A549 (cell line): ENCODE data around the gene LRRC8E.
"Not testable (repeated sequence)": the region's sequence is repeated elsewhere in the genome, so short reads cannot be mapped to it uniquely, and the experiment has no call there.

ENCODE experiments used
- EP300 ChIP-seq, 2 experiments: fragments of >200 bp; sonication (Bioruptor Twin); formaldehyde crosslinking; IDR thresholded peaks; 2 replicates in 1 of 2; 3 replicates in 1 of 2; pipeline ENCODE4 v1.6.1; 2016 to 2017
- MAFK ChIP-seq: fragments of 450-650 bp; IDR thresholded peaks from 2 replicates; pipeline ENCODE4 v1.6.1; 2014; ENCODE audit not compliant: partially characterized antibody
- POLR2A ChIP-seq: IDR thresholded peaks from 2 replicates; pipeline ENCODE4 v1.6.1; 2012; ENCODE audit warnings: mild to moderate bottlenecking, low read length
- POLR2AphosphoS2 ChIP-seq: conservative IDR thresholded peaks from 2 replicates; pipeline ENCODE4 v1.6.1; 2012; ENCODE audit warnings: low read length, improper control_type of control experiment, inconsistent platforms
- RAD21 ChIP-seq, 2 experiments: fragments of >200 bp in 1 of 2; sonication (Bioruptor Twin) in 1 of 2; formaldehyde crosslinking in 1 of 2; IDR thresholded peaks in 1 of 2; conservative IDR thresholded peaks in 1 of 2; 2 replicates in 1 of 2; 3 replicates in 1 of 2; pipeline ENCODE4 v1.6.1; 2012 to 2018; ENCODE audit warnings: inconsistent platforms in 1 of 2
- TF ChIP-seq, protein P1 (sequence below): fragments of >200 bp; sonication (Bioruptor Twin); formaldehyde crosslinking; IDR thresholded peaks from 3 replicates; pipeline ENCODE4 v1.5.1; 2016

DNA sequence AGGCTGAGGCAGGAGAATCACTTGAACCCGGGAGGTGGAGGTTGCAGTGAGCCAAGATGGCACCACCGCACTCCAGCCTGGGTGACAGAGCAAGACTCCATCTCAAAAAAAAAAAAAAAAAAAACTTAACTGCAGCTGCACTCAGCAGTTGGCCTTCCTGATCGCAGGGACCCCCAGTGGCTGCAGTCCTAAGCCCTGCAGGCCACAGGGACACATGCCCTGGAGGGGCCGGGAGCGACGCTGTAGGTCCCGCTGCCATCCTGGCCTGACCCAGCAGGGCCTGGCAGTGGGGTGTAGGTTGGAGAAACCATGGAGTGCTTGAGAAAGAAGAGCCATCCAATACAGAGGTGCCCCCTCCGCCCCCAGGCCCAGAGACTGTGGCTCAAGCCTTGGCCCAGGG, 29.2 kb upstream of the LRRC8E start:
- TF ChIP-seq, protein P1, sequence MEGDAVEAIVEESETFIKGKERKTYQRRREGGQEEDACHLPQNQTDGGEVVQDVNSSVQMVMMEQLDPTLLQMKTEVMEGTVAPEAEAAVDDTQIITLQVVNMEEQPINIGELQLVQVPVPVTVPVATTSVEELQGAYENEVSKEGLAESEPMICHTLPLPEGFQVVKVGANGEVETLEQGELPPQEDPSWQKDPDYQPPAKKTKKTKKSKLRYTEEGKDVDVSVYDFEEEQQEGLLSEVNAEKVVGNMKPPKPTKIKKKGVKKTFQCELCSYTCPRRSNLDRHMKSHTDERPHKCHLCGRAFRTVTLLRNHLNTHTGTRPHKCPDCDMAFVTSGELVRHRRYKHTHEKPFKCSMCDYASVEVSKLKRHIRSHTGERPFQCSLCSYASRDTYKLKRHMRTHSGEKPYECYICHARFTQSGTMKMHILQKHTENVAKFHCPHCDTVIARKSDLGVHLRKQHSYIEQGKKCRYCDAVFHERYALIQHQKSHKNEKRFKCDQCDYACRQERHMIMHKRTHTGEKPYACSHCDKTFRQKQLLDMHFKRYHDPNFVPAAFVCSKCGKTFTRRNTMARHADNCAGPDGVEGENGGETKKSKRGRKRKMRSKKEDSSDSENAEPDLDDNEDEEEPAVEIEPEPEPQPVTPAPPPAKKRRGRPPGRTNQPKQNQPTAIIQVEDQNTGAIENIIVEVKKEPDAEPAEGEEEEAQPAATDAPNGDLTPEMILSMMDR, result not testable (repeated sequence)
- not testable (repeated sequence) for TF ChIP-seq EP300 (IDR thresholded peaks at IDR 0.05); POLR2AphosphoS2; POLR2A; MAFK; RAD21 (conservative IDR thresholded peaks at IDR 0.05 in 1 of 2, IDR thresholded peaks at IDR 0.05 in 1 of 2)
